Endothelial cell of umbilical vein (primary cell): ENCODE measurements around the gene HDHD3. TPM values are rescaled to one million over a fixed set of nuclear protein-coding genes. Genes with fewer than 3 reads are reported as not detected.

Experiments used
- BruUV-seq: library from RNA; stranded (reverse); fragments of 400-500 nt; replicated peaks from 2 replicates; lab custom pipeline; 2021; lab: Mats Ljungman, UMichigan
- CTCF ChIA-PET: fragments of 300-600, 350-600 bp; sonication (Branson Sonifier 250); formaldehyde crosslinking; loops from one replicate; lab custom pipeline; 2021; ENCODE audit warnings: antibody characterized with exemption, inconsistent platforms; lab: Charles Lee
- POLR2A ChIA-PET: fragments of 300-600, 350-600 bp; sonication (Branson Sonifier 250); formaldehyde crosslinking; loops from one replicate; lab custom pipeline; 2021; ENCODE audit warnings: antibody characterized with exemption, inconsistent platforms; lab: Charles Lee
- DNase-seq: peaks from one replicate; pipeline ENCODE4 v3.0.0-alpha.2; 2011; ENCODE audit warnings: low read depth, low spot score
- FAIRE-seq: peaks from 2 replicates; lab custom pipeline; 2011; peaks lifted over from hg19 to GRCh38; lab: Jason Lieb, UNC
- H2AFZ ChIP-seq: 2 replicates; pipeline ENCODE4 v1.6.0; 2012; ENCODE audit warnings: low read depth, low read length, control low read depth, inconsistent platforms
- H3K27ac ChIP-seq: 2 replicates; pipeline ENCODE4 v1.5.1; 2011; ENCODE audit warnings: low read depth, mild to moderate bottlenecking, control low read depth, low read length, moderate library complexity; ENCODE audit not compliant: insufficient read depth
- H3K27me3 ChIP-seq, 2 experiments: 2 replicates each; pipeline versions ENCODE4 v1.6.0 to v1.6.1; 2011; ENCODE audit warnings: low read length in 2 of 2, mixed read lengths in 1 of 2; ENCODE audit not compliant: control insufficient read depth in 2 of 2, insufficient read depth in 2 of 2
- H3K36me3 ChIP-seq, 2 experiments: 2 replicates in 1 of 2; 3 replicates in 1 of 2; pipeline ENCODE4 v1.5.1; 2011; ENCODE audit warnings: low read length in 2 of 2, mild to moderate bottlenecking in 1 of 2, moderate library complexity in 1 of 2; ENCODE audit not compliant: control insufficient read depth in 2 of 2, insufficient read depth in 2 of 2; ENCODE audit errors: extremely low read depth in 1 of 2
- H3K4me1 ChIP-seq: 3 replicates; pipeline ENCODE4 v1.5.1; 2011; ENCODE audit warnings: mild to moderate bottlenecking, low read length; ENCODE audit not compliant: control insufficient read depth, insufficient read depth; ENCODE audit errors: extremely low read depth
- H3K4me2 ChIP-seq: 2 replicates; pipeline ENCODE4 v1.6.1; 2011; ENCODE audit warnings: low read length, control low read depth, mixed read lengths; ENCODE audit not compliant: insufficient read depth
- H3K4me3 ChIP-seq, 3 experiments: fragments of 200-600 bp in 1 of 3; sonication (generic), shearing (Covaris generic) in 1 of 3; replicated peaks in 1 of 3; 2 replicates each; pipeline ENCODE4 v1.5.1; 2011 to 2016; ENCODE audit warnings: control low read depth in 3 of 3, low read length in 3 of 3, mild to moderate bottlenecking in 2 of 3, inconsistent platforms in 1 of 3, low read depth in 1 of 3, moderate library complexity in 1 of 3; ENCODE audit not compliant: insufficient read depth in 1 of 3
- H3K79me2 ChIP-seq: 2 replicates; pipeline ENCODE4 v1.6.0; 2012; ENCODE audit warnings: low read length, inconsistent platforms; ENCODE audit not compliant: control insufficient read depth, insufficient read depth
- H3K9ac ChIP-seq: replicated peaks from 2 replicates; pipeline ENCODE3; 2011; ENCODE audit warnings: low read length, control low read depth; ENCODE audit not compliant: insufficient read depth; ENCODE audit errors: extremely low read depth
- H3K9me1 ChIP-seq: replicated peaks from 3 replicates; pipeline ENCODE4 v1.6.0; 2011; ENCODE audit warnings: mild to moderate bottlenecking, low read length; ENCODE audit not compliant: control insufficient read depth, insufficient read depth; ENCODE audit errors: extremely low read depth
- H3K9me3 ChIP-seq: replicated peaks from 2 replicates; pipeline ENCODE4 v1.5.1; 2012; ENCODE audit warnings: low read length, inconsistent platforms; ENCODE audit not compliant: control insufficient read depth, insufficient read depth
- H4K20me1 ChIP-seq: replicated peaks from 2 replicates; pipeline ENCODE3; 2011; ENCODE audit warnings: mild to moderate bottlenecking, low read length; ENCODE audit not compliant: control insufficient read depth, insufficient read depth; ENCODE audit errors: extremely low read depth
- CTCF ChIP-seq, 2 donors: IDR thresholded peaks; 1 replicate in 1 of 2; 2 replicates in 1 of 2; pipeline ENCODE4 v1.5.1; 2011; ENCODE audit warnings: low read length in 2 of 2, mild to moderate bottlenecking in 2 of 2, moderate library complexity in 2 of 2, control low read depth in 1 of 2, inconsistent platforms in 1 of 2, low read depth in 1 of 2; ENCODE audit not compliant: insufficient read depth in 1 of 2; ENCODE audit errors: extremely low read depth in 1 of 2
- EZH2 ChIP-seq: IDR thresholded peaks from 2 replicates; pipeline ENCODE4 v1.6.1; 2012; ENCODE audit warnings: borderline replicate concordance, low read depth, mild to moderate bottlenecking, moderate library complexity, low read length, inconsistent platforms; ENCODE audit not compliant: severe bottlenecking
- FOS ChIP-seq: IDR thresholded peaks from 2 replicates; pipeline ENCODE4 v1.6.1; 2011; ENCODE audit warnings: mild to moderate bottlenecking, low read length, moderate library complexity, borderline replicate concordance; ENCODE audit not compliant: insufficient read depth
- GATA2 ChIP-seq: IDR thresholded peaks from 2 replicates; pipeline ENCODE4 v1.7.0; 2011; ENCODE audit warnings: low read depth, mild to moderate bottlenecking, moderate library complexity, mixed read lengths, low read length; ENCODE audit not compliant: insufficient read length, insufficient read depth
- JUN ChIP-seq: IDR thresholded peaks from 2 replicates; pipeline ENCODE4 v1.6.1; 2011; ENCODE audit warnings: borderline replicate concordance, low read depth; ENCODE audit not compliant: insufficient read length, insufficient read depth
- MAX ChIP-seq: IDR thresholded peaks from 2 replicates; pipeline ENCODE4 v1.6.1; 2011; ENCODE audit not compliant: insufficient read depth, insufficient read length
- MYC ChIP-seq: IDR thresholded peaks from one replicate; pipeline ENCODE4 v1.6.1; 2011; ENCODE audit warnings: mild to moderate bottlenecking, low read depth, low read length
- POLR2A ChIP-seq: IDR thresholded peaks from 2 replicates; pipeline ENCODE4 v1.6.1; 2012; ENCODE audit warnings: low read depth, mild to moderate bottlenecking, control low read depth, low read length
- POLR2AphosphoS5 ChIP-seq: IDR thresholded peaks from 2 replicates; pipeline ENCODE4 v1.6.1; 2012; ENCODE audit warnings: low read depth, mild to moderate bottlenecking, control low read depth, low read length, moderate library complexity; ENCODE audit not compliant: insufficient read depth
- dilution Hi-C: fragments of 300-500 bp; cut with MboI; formaldehyde crosslinking; loops from one replicate; pipeline ENCODE4 v1.15.0; 2019; ENCODE audit warnings: low sequenced_read_pairs; ENCODE audit not compliant: extremely low pct_ligation_motif_present
- intact Hi-C: fragments of 100-400 bp; cut with micrococcal nuclease; formaldehyde crosslinking; loops from one replicate; pipeline ENCODE4 v1.10.0; 2022
- polyA plus RNA-seq, 4 experiments: library from polyadenylated mRNA; depleted of rRNA in 3 of 4; stranded (reverse) in 3 of 4; unstranded in 1 of 4; fragments of >200 nt; gene quantifications; 2 replicates each; pipeline versions ENCODE4 v1.2.1 to v1.2.3, GENCODE V29; 2011 to 2012; ENCODE audit warnings: missing spikeins in 1 of 4
- total RNA-seq: library from RNA; stranded (reverse); gene quantifications from 2 replicates; pipeline ENCODE4 v1.2.3, GENCODE V29; 2021

The HDHD3 gene
- total and polyA plus RNA-seq, 2 donors (not counting 3 experiments of a cell fraction or from before 2014, with no cell fraction given), result 7.6 to 14.1 TPM

GRCh38 chr9:113389451-113389850, 12.7 kb upstream of the HDHD3 start:
- Histone ChIP-seq H3K4me1 (no peaks in the 10 kb centered on the region), H3K9ac (no peak overlapping the region), H3K4me2 (no peak overlapping the region), H3K4me3 (no peak overlapping the region), H3K9me3 (no peaks in the 10 kb centered on the region), H2AFZ (no peak overlapping the region), H3K9me1 (no peaks in the 10 kb centered on the region), H4K20me1 (no peaks in the 10 kb centered on the region), H3K36me3 (peaks cover 2 to 11% of the 10 kb centered on the region in 2 experiments), H3K27me3 (no peaks in the 10 kb centered on the region), H3K79me2 (no peaks in the 10 kb centered on the region), H3K27ac (no peak overlapping the region)
- ChIA-PET CTCF (no interaction called here), POLR2A (no interaction called here)
- TF ChIP-seq POLR2AphosphoS5 (no peak), MAX (no peak), FOS (no peak), JUN (no peak), GATA2 (no peak), CTCF (IDR thresholded peaks at IDR 0.05; ENCODE audit: extremely low read depth in 1 of 2, insufficient read depth in 1 of 2, low read depth in 1 of 2, low read length in 2 of 2) (no peak), EZH2 (no peak), MYC (no peak), POLR2A (no peak)
- FAIRE-seq (no peak), DNase-seq (no peak)
- dilution Hi-C loops (no loop called here), intact Hi-C loops (no loop called here)
- BruUV-seq, result no TSS peak
